SK-N-SH treated with all-trans-retinoic acid at 6 μM for 48 hours (cell line): ENCODE results near the gene HCN4.

Source experiments
- ATAC-seq: fragments of 200-7000 bp; cut with Tn5 transposase; 3 replicates; pipeline ENCODE4 v1.9.1; 2020; ENCODE audit warnings: mild to moderate bottlenecking, moderate library complexity
- ARNTL ChIP-seq: fragments of 450-650 bp; formaldehyde crosslinking; IDR thresholded peaks from 2 replicates; pipeline ENCODE4 v1.5.0; 2020; ENCODE audit warnings: low read depth, mild to moderate bottlenecking, moderate library complexity, borderline replicate concordance
- BACH2 ChIP-seq: fragments of 250-450 bp; sonication (Bioruptor Pico); IDR thresholded peaks from 2 replicates; pipeline ENCODE4 v1.9.0; 2021; ENCODE audit warnings: mild to moderate bottlenecking, borderline replicate concordance
- ESRRG ChIP-seq: fragments of 250-450 bp; sonication (Bioruptor Pico); IDR thresholded peaks from 2 replicates; pipeline ENCODE4 v1.6.1; 2021; ENCODE audit warnings: mild to moderate bottlenecking
- GLIS3 ChIP-seq: fragments of 250-450 bp; sonication (Bioruptor Pico); IDR thresholded peaks from 2 replicates; pipeline ENCODE4 v1.5.0; 2020; ENCODE audit warnings: mild to moderate bottlenecking, moderate library complexity
- ISL1 ChIP-seq: fragments of 250-450 bp; sonication (Bioruptor Pico); IDR thresholded peaks from 2 replicates; pipeline ENCODE4 v2.1.2; 2022; ENCODE audit warnings: mild to moderate bottlenecking, moderate library complexity
- OSR1 ChIP-seq: fragments of 250-450 bp; sonication (Bioruptor Pico); IDR thresholded peaks from 2 replicates; pipeline ENCODE4 v1.8.0; 2022; ENCODE audit warnings: moderate library complexity, mild to moderate bottlenecking, inconsistent platforms
- PPARA ChIP-seq: fragments of 250-450 bp; sonication (Bioruptor Pico); IDR thresholded peaks from 2 replicates; pipeline ENCODE4 v1.5.0; 2020; ENCODE audit warnings: mild to moderate bottlenecking, borderline replicate concordance
- RARB ChIP-seq: fragments of 250-450 bp; sonication (Bioruptor Pico); IDR thresholded peaks from 2 replicates; pipeline ENCODE4 v1.8.0; 2021; ENCODE audit warnings: mild to moderate bottlenecking, moderate library complexity
- TCF4 ChIP-seq: fragments of 250-450 bp; sonication (Bioruptor Pico); IDR thresholded peaks from 2 replicates; pipeline ENCODE4 v1.8.0; 2021; ENCODE audit warnings: mild to moderate bottlenecking, moderate library complexity, borderline replicate concordance
- TOX ChIP-seq: fragments of 250-450 bp; sonication (Bioruptor Pico); IDR thresholded peaks from 2 replicates; pipeline ENCODE4 v1.8.0; 2021; ENCODE audit warnings: mild to moderate bottlenecking, moderate library complexity, borderline replicate concordance
- ZC3H10 ChIP-seq: fragments of 250-450 bp; sonication (Bioruptor Pico); IDR thresholded peaks from 2 replicates; pipeline ENCODE4 v1.5.1; 2021; ENCODE audit warnings: mild to moderate bottlenecking, moderate library complexity
- ZFP3 ChIP-seq: fragments of 250-450 bp; sonication (Bioruptor Pico); IDR thresholded peaks from 2 replicates; pipeline ENCODE4 v1.5.0; 2020; ENCODE audit warnings: mild to moderate bottlenecking, moderate library complexity
- ZFP30 ChIP-seq: fragments of 450-650 bp; formaldehyde crosslinking; IDR thresholded peaks from 2 replicates; pipeline ENCODE4 v1.5.0; 2022; ENCODE audit warnings: mild to moderate bottlenecking, moderate library complexity
- ZNF565 ChIP-seq: fragments of 450-650 bp; formaldehyde crosslinking; conservative IDR thresholded peaks from 2 replicates; pipeline ENCODE4 v1.5.0; 2020; ENCODE audit warnings: low read depth, mild to moderate bottlenecking, moderate library complexity
- ZNF70 ChIP-seq: fragments of 450-650 bp; formaldehyde crosslinking; IDR thresholded peaks from 2 replicates; pipeline ENCODE4 v1.5.0; 2020; ENCODE audit warnings: mild to moderate bottlenecking, moderate library complexity
- ZNF8 ChIP-seq: fragments of 450-650 bp; formaldehyde crosslinking; IDR thresholded peaks from 2 replicates; pipeline ENCODE4 v1.5.0; 2020; ENCODE audit warnings: mild to moderate bottlenecking, moderate library complexity
- TF ChIP-seq, protein P1 (sequence below): fragments of 250-450 bp; sonication (Bioruptor Pico); IDR thresholded peaks from 2 replicates; pipeline ENCODE4 v1.5.0; 2020; ENCODE audit warnings: mild to moderate bottlenecking, moderate library complexity
- TF ChIP-seq, protein P2 (sequence below): fragments of 250-450 bp; sonication (Bioruptor Pico); IDR thresholded peaks from 2 replicates; pipeline ENCODE4 v1.8.0; 2020; ENCODE audit warnings: mild to moderate bottlenecking, moderate library complexity, borderline replicate concordance
- TF ChIP-seq, protein P3 (sequence below): fragments of 250-450 bp; sonication (Bioruptor Pico); IDR thresholded peaks from 2 replicates; pipeline ENCODE4 v1.8.0; 2021; ENCODE audit warnings: low read depth, mild to moderate bottlenecking, moderate library complexity, borderline replicate concordance
- TF ChIP-seq, protein P4 (sequence below): fragments of 250-450 bp; sonication (Bioruptor Pico); IDR thresholded peaks from 2 replicates; pipeline ENCODE4 v1.5.1; 2020; ENCODE audit warnings: low read depth, mild to moderate bottlenecking, moderate library complexity

HCN4 gene

DNA sequence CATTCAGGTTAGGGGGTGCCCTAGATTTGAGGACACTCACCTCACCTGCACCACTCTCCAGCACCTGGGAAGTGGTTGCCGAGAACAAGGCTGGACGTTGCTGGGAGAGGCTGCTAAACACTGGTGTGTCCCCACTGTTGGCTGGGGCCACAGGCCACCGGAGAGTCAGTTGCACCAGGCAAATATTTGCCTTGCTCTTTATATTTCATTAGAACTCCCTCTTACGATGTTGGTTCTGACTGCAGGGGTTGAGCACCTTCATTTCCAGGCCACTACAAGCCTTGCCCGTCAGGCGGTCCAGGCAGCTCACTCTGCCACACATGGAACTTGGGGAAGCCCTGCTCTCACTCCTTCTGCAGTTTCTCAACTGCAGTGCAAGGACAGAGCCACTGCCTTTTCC is 30.7 kb downstream of the HCN4 start:
- TF ChIP-seq RARB (no peak), ZNF565 (CRISPR knock-in tag) (no peak), ISL1 (no peak), ZNF70 (CRISPR knock-in tag) (no peak), TCF4 (CRISPR knock-in tag) (no peak)
- TF ChIP-seq, protein P1, sequence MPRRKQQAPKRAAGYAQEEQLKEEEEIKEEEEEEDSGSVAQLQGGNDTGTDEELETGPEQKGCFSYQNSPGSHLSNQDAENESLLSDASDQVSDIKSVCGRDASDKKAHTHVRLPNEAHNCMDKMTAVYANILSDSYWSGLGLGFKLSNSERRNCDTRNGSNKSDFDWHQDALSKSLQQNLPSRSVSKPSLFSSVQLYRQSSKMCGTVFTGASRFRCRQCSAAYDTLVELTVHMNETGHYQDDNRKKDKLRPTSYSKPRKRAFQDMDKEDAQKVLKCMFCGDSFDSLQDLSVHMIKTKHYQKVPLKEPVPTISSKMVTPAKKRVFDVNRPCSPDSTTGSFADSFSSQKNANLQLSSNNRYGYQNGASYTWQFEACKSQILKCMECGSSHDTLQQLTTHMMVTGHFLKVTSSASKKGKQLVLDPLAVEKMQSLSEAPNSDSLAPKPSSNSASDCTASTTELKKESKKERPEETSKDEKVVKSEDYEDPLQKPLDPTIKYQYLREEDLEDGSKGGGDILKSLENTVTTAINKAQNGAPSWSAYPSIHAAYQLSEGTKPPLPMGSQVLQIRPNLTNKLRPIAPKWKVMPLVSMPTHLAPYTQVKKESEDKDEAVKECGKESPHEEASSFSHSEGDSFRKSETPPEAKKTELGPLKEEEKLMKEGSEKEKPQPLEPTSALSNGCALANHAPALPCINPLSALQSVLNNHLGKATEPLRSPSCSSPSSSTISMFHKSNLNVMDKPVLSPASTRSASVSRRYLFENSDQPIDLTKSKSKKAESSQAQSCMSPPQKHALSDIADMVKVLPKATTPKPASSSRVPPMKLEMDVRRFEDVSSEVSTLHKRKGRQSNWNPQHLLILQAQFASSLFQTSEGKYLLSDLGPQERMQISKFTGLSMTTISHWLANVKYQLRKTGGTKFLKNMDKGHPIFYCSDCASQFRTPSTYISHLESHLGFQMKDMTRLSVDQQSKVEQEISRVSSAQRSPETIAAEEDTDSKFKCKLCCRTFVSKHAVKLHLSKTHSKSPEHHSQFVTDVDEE: no peak
- TF ChIP-seq, protein P2, sequence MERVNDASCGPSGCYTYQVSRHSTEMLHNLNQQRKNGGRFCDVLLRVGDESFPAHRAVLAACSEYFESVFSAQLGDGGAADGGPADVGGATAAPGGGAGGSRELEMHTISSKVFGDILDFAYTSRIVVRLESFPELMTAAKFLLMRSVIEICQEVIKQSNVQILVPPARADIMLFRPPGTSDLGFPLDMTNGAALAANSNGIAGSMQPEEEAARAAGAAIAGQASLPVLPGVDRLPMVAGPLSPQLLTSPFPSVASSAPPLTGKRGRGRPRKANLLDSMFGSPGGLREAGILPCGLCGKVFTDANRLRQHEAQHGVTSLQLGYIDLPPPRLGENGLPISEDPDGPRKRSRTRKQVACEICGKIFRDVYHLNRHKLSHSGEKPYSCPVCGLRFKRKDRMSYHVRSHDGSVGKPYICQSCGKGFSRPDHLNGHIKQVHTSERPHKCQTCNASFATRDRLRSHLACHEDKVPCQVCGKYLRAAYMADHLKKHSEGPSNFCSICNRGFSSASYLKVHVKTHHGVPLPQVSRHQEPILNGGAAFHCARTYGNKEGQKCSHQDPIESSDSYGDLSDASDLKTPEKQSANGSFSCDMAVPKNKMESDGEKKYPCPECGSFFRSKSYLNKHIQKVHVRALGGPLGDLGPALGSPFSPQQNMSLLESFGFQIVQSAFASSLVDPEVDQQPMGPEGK (CRISPR knock-in tag): no peak
- ATAC-seq: no peak

DNA sequence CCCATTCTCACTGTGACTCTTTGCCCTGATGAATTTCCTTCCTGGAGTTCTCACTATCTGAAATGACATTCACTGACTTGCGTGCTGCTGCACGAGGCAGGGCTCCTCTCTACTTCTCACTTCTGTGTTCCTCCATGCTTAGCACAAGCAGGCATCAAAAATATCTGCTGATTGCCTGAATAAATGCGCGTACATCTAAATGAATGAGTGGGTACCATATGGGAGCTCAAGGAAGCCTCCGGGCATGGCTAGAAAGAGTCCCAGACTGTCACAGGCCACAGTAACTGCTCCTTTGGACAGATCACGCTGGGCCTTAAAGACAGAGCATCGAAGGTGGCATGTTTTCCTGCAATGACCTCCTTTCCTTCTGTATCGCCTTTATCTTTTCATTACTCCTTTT is 31.6 kb downstream of the HCN4 start:
- TF ChIP-seq, protein P1: no peak
- TF ChIP-seq ZNF565 (CRISPR knock-in tag) (no peak), ZNF8 (CRISPR knock-in tag) (no peak), ZC3H10 (no peak), ESRRG (no peak), ZNF70 (CRISPR knock-in tag) (no peak), ARNTL (CRISPR knock-in tag) (no peak), ISL1 (no peak), GLIS3 (CRISPR knock-in tag) (no peak), TOX (CRISPR knock-in tag) (no peak), PPARA (CRISPR knock-in tag) (no peak), BACH2 (CRISPR knock-in tag) (no peak)
- TF ChIP-seq, protein P2 (CRISPR knock-in tag): no peak
- TF ChIP-seq, all 23 proteins: peak for 0
- no peak for ATAC-seq

DNA sequence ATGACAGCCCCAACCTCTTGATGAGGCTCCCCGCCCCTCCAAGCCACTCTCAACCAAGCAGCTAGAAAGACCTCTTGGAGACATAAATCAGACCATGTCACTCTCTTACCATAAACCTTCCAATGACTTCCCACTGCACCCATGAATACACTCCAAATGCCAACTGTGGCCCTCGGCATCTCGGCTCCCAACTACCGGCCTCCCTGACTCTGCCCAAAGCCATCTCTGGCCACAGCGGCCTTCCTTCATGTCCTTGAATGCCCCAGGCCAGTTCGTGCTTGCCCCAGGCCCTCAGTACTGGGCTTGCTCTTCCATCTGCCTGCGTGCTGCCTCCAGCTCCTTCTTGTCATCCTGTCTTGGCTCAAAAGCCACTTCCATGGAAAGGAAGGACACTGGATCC is 32.0 kb downstream of the HCN4 start:
- TF ChIP-seq, protein P1: no peak
- no peak for TF ChIP-seq ZC3H10
- no peak for TF ChIP-seq ZNF565 (CRISPR knock-in tag)
- no peak for TF ChIP-seq ESRRG
- TF ChIP-seq, all 23 proteins: peak for 0
- ATAC-seq: no peak

DNA sequence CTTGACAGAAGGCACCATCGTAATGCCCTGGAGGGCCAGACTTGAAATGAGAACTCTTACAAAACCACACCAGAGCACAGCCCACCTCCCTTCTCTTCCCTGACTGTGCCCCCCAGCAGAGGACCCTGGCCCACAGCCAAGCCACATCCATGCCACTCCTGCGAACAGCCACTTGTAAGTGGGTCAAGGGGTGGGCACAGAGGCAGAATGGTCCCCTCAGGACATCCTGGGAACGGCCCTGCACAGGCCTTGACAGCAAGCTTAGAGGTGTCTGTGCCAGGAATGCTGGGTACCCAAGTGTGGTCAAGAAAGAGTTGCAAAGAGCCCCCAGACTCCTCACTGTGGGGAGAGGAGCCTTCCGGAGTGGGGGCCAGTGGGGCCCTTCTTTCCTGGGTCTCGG is 33.3 kb downstream of the HCN4 start:
- no peak for ATAC-seq
- TF ChIP-seq, protein P3, sequence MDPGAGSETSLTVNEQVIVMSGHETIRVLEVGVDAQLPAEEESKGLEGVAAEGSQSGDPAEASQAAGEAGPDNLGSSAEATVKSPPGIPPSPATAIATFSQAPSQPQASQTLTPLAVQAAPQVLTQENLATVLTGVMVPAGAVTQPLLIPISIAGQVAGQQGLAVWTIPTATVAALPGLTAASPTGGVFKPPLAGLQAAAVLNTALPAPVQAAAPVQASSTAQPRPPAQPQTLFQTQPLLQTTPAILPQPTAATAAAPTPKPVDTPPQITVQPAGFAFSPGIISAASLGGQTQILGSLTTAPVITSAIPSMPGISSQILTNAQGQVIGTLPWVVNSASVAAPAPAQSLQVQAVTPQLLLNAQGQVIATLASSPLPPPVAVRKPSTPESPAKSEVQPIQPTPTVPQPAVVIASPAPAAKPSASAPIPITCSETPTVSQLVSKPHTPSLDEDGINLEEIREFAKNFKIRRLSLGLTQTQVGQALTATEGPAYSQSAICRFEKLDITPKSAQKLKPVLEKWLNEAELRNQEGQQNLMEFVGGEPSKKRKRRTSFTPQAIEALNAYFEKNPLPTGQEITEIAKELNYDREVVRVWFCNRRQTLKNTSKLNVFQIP (CRISPR knock-in tag): no peak
- TF ChIP-seq GLIS3 (CRISPR knock-in tag) (no peak), ZFP30 (CRISPR knock-in tag) (no peak), OSR1 (CRISPR knock-in tag) (no peak), ZNF8 (CRISPR knock-in tag) (no peak), ARNTL (CRISPR knock-in tag) (no peak), ZFP3 (CRISPR knock-in tag) (no peak), TOX (CRISPR knock-in tag) (no peak), TCF4 (CRISPR knock-in tag) (no peak), PPARA (CRISPR knock-in tag) (no peak), BACH2 (CRISPR knock-in tag) (no peak), ZNF70 (CRISPR knock-in tag) (no peak)
- TF ChIP-seq, protein P4, sequence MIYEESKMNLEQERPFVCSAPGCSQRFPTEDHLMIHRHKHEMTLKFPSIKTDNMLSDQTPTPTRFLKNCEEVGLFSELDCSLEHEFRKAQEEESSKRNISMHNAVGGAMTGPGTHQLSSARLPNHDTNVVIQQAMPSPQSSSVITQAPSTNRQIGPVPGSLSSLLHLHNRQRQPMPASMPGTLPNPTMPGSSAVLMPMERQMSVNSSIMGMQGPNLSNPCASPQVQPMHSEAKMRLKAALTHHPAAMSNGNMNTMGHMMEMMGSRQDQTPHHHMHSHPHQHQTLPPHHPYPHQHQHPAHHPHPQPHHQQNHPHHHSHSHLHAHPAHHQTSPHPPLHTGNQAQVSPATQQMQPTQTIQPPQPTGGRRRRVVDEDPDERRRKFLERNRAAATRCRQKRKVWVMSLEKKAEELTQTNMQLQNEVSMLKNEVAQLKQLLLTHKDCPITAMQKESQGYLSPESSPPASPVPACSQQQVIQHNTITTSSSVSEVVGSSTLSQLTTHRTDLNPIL (CRISPR knock-in tag): no peak
